K562 (cell line): ENCODE results near the gene ANXA3. TPM values are rescaled to one million over a fixed set of nuclear protein-coding genes. Genes with fewer than 3 reads are reported as not detected.
A peak's percentile ranks its signal among the peaks of the same experiment; 100 is the strongest.

Experiments
- ETS2 ChIP-seq: IDR thresholded peaks from 2 replicates; pipeline ENCODE4 v1.6.1; 2016; ENCODE audit warnings: borderline replicate concordance, missing genetic modification characterization, mild to moderate bottlenecking, moderate library complexity, missing compliant biosample characterization; ENCODE audit not compliant: poor library complexity, severe bottlenecking
- PHTF2 ChIP-seq: fragments of 250-450 bp; sonication (Bioruptor Pico); IDR thresholded peaks from 2 replicates; pipeline ENCODE4 v1.5.0; 2021; ENCODE audit warnings: mild to moderate bottlenecking
- TBL1XR1 ChIP-seq, 2 experiments: IDR thresholded peaks; 2 replicates each; pipeline ENCODE4 v1.6.1; 2012; ENCODE audit warnings: improper control_type of control experiment in 2 of 2, low read length in 2 of 2, mild to moderate bottlenecking in 1 of 2
- polyA plus RNA-seq, 8 experiments: library from polyadenylated mRNA; depleted of rRNA in 4 of 8; stranded (reverse) in 5 of 8; unstranded in 3 of 8; fragments of >200 nt; fragmentation: Nextera tagmentation in 2 of 8; fragmentation: Illumina TruSeq in 1 of 8; extraction: Ambion mirVana in 2 of 8; extraction: Trizol in 1 of 8; gene quantifications; 2 replicates each; pipeline versions ENCODE4 v1.2.1 to v1.2.3, GENCODE V29; 2011 to 2014; ENCODE audit warnings: inconsistent platforms in 1 of 8, missing spikeins in 1 of 8
- total RNA-seq, 7 experiments: library from RNA; depleted of rRNA in 6 of 7; stranded (reverse); fragments of >200 nt in 6 of 7; fragmentation: Illumina TruSeq in 2 of 7; extraction: Trizol in 2 of 7; gene quantifications; 2 replicates each; pipeline versions ENCODE4 v1.2.1 to v1.2.3, GENCODE V29; 2011 to 2021; ENCODE audit warnings: low replicate concordance in 1 of 7
- TF ChIP-seq, protein P1 (sequence below), 2 experiments: fragments of 450-650 bp in 1 of 2; sonication (generic) in 1 of 2; formaldehyde crosslinking in 1 of 2; IDR thresholded peaks; 2 replicates each; pipeline versions ENCODE4 v1.7.1 to v1.9.0; 2016 to 2022; ENCODE audit warnings: inconsistent platforms in 1 of 2, mild to moderate bottlenecking in 1 of 2, missing genetic modification reagents in 1 of 2
- TF ChIP-seq, protein P2 (sequence below), 2 experiments: fragments of 450-650 bp; formaldehyde crosslinking in 1 of 2; IDR thresholded peaks; 2 replicates each; pipeline versions ENCODE4 v1.4.0 to v1.6.1; 2014 to 2020; ENCODE audit warnings: mild to moderate bottlenecking in 2 of 2, borderline replicate concordance in 1 of 2, low read depth in 1 of 2

The ANXA3 gene
- total and polyA plus RNA-seq, 9 of the 15 experiments (the other 6 are each of a cell fraction or from before 2014, with no cell fraction given): 6.3 to 15.5 (median 9.8) TPM

DNA sequence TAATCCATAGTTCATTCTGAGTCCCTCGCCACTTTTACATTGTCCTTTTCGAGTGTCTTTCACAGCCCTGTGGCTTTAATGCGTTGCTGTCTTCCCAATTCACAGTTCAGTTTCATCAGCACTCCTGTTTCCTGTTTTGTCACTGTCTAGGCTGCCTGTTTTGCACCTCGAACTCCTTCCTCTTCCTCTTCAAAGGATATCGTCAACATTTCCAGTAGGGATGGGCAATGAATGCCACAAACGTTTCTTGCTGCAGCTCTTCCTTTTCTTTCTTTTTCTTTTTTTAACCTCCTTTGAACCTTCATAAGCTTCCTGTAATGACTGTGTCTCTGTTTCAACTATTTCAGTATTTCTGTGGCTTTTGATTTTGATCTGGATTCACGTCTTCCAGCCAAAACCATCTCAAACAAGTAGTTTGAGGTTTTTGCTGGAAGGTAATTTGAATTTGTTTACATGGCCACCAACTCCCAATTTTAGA, 105.4 kb downstream of the ANXA3 start (continued):
- TF ChIP-seq, protein P1, sequence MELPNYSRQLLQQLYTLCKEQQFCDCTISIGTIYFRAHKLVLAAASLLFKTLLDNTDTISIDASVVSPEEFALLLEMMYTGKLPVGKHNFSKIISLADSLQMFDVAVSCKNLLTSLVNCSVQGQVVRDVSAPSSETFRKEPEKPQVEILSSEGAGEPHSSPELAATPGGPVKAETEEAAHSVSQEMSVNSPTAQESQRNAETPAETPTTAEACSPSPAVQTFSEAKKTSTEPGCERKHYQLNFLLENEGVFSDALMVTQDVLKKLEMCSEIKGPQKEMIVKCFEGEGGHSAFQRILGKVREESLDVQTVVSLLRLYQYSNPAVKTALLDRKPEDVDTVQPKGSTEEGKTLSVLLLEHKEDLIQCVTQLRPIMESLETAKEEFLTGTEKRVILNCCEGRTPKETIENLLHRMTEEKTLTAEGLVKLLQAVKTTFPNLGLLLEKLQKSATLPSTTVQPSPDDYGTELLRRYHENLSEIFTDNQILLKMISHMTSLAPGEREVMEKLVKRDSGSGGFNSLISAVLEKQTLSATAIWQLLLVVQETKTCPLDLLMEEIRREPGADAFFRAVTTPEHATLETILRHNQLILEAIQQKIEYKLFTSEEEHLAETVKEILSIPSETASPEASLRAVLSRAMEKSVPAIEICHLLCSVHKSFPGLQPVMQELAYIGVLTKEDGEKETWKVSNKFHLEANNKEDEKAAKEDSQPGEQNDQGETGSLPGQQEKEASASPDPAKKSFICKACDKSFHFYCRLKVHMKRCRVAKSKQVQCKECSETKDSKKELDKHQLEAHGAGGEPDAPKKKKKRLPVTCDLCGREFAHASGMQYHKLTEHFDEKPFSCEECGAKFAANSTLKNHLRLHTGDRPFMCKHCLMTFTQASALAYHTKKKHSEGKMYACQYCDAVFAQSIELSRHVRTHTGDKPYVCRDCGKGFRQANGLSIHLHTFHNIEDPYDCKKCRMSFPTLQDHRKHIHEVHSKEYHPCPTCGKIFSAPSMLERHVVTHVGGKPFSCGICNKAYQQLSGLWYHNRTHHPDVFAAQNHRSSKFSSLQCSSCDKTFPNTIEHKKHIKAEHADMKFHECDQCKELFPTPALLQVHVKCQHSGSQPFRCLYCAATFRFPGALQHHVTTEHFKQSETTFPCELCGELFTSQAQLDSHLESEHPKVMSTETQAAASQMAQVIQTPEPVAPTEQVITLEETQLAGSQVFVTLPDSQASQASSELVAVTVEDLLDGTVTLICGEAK (IDR thresholded peaks at IDR 0.05): peak; percentile 68; the same call in 1 of the 2 replicates
- TF ChIP-seq, protein P1 (CRISPR knock-in tag; IDR thresholded peaks at IDR 0.05): no peak
- no peak for TF ChIP-seq ETS2 (tag)
- TF ChIP-seq, protein P2, sequence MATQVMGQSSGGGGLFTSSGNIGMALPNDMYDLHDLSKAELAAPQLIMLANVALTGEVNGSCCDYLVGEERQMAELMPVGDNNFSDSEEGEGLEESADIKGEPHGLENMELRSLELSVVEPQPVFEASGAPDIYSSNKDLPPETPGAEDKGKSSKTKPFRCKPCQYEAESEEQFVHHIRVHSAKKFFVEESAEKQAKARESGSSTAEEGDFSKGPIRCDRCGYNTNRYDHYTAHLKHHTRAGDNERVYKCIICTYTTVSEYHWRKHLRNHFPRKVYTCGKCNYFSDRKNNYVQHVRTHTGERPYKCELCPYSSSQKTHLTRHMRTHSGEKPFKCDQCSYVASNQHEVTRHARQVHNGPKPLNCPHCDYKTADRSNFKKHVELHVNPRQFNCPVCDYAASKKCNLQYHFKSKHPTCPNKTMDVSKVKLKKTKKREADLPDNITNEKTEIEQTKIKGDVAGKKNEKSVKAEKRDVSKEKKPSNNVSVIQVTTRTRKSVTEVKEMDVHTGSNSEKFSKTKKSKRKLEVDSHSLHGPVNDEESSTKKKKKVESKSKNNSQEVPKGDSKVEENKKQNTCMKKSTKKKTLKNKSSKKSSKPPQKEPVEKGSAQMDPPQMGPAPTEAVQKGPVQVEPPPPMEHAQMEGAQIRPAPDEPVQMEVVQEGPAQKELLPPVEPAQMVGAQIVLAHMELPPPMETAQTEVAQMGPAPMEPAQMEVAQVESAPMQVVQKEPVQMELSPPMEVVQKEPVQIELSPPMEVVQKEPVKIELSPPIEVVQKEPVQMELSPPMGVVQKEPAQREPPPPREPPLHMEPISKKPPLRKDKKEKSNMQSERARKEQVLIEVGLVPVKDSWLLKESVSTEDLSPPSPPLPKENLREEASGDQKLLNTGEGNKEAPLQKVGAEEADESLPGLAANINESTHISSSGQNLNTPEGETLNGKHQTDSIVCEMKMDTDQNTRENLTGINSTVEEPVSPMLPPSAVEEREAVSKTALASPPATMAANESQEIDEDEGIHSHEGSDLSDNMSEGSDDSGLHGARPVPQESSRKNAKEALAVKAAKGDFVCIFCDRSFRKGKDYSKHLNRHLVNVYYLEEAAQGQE (IDR thresholded peaks at IDR 0.05; ENCODE audit: borderline replicate concordance): no peak
- TF ChIP-seq, protein P2 (CRISPR knock-in tag; IDR thresholded peaks at IDR 0.05; ENCODE audit: low read depth): no peak
- peak; percentile 34; the same call in 1 of the 2 replicates for TF ChIP-seq PHTF2 (CRISPR knock-in tag)
- peak in 1 of 2 experiments; percentile 46; a peak in 1 of 4 replicates for TF ChIP-seq TBL1XR1 (IDR thresholded peaks at IDR 0.05; ENCODE audit: low read length in 2 of 2)
